Lower leg skin (tissue), 3 donors: Measurements from ENCODE around the gene PRX.

Experiments used
- POLR2A ChIP-seq, 2 donors: fragments of 450-650 bp; IDR thresholded peaks; one replicate each; pipeline ENCODE4 v1.6.1; 2016 to 2017; ENCODE audit warnings: antibody characterized with exemption in 2 of 2, mild to moderate bottlenecking in 1 of 2, moderate library complexity in 1 of 2
- TF ChIP-seq, protein P1 (sequence below), 3 donors: fragments of 450-650 bp; IDR thresholded peaks; one replicate each; pipeline ENCODE4 v1.5.1; 2016; ENCODE audit warnings: antibody characterized with exemption in 3 of 3, mild to moderate bottlenecking in 3 of 3, moderate library complexity in 2 of 3

DNA sequence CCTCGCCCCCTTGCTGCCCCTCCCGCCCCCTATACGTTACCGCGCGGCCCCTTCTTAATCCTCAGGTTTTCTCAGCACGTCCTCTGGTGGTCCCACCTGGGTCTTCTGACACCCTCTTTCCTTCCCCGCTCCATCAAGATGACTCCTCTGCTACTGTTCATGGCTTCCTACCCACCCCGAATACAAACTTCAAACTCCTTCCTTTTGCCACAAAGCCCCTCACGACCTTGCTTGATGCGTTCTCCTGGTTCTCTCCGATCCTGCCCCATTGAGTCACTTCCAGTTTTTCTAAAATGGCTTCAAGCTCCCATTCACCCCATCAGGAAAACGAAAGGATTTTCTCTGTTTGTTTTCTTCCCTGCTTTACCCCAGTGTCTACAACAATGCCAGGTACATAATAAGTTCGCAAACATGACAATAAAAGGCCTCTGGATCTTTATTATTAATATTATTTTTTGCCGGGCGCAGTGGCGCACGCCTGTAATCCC, 31.7 kb upstream of the PRX start:
- TF ChIP-seq, protein P1, sequence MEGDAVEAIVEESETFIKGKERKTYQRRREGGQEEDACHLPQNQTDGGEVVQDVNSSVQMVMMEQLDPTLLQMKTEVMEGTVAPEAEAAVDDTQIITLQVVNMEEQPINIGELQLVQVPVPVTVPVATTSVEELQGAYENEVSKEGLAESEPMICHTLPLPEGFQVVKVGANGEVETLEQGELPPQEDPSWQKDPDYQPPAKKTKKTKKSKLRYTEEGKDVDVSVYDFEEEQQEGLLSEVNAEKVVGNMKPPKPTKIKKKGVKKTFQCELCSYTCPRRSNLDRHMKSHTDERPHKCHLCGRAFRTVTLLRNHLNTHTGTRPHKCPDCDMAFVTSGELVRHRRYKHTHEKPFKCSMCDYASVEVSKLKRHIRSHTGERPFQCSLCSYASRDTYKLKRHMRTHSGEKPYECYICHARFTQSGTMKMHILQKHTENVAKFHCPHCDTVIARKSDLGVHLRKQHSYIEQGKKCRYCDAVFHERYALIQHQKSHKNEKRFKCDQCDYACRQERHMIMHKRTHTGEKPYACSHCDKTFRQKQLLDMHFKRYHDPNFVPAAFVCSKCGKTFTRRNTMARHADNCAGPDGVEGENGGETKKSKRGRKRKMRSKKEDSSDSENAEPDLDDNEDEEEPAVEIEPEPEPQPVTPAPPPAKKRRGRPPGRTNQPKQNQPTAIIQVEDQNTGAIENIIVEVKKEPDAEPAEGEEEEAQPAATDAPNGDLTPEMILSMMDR (IDR thresholded peaks at IDR 0.05), result no peak
- no peak for TF ChIP-seq POLR2A (IDR thresholded peaks at IDR 0.05)
